MM.1S (cell line): Measurements from ENCODE around the gene DLX5.

Experiments
- EZH2 ChIP-seq: fragments of 300-600 bp; sonication (generic); optimal IDR thresholded peaks from 2 replicates; pipeline ENCODE3; 2017; ENCODE audit warnings: low read depth, mild to moderate bottlenecking, antibody characterized with exemption, low read length, mixed read lengths
- EZH2phosphoT487 ChIP-seq: fragments of 300-600 bp; sonication (generic); IDR thresholded peaks from 2 replicates; pipeline ENCODE4 v1.6.1; 2018; ENCODE audit warnings: antibody characterized with exemption, low read length
- TF ChIP-seq, protein P1 (sequence below): fragments of 300-600 bp; sonication (generic); IDR thresholded peaks from 2 replicates; pipeline ENCODE4 v1.5.1; 2016; ENCODE audit warnings: antibody characterized with exemption, low read length, mixed read lengths

DNA sequence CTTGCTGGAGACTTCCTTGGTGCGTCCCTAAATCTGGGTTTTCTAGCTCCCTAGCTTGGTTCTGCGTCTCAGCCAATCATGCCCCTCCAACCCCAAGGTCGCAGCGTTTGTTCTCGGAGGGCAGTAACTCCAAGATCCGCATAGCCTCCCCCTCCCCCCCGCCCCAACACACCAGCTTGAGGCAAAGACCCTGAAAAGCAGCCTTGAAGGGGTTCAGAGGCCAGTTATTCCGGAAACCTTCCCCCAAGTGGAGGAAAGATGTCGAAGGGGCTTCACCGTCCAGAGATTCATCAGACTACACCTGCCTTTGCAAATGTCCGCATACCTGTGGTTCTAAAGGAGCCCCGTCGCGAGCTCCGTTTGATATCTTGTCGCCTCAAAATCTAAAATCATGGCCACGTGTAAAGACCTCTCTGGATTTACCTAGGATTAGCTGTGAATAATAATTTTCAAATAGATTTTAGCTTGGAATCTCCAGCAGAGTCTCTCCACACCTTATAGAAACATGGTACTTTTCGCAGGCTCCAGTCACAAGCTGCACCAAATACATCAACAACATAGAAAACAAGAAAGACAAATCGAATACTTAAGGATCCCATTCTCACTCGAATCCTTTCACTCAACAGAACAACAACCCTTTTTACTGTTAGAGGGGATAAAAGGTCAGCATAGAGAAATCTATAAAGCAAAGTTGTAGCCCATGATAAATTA lies 11.3 kb downstream of the DLX5 start:
- TF ChIP-seq EZH2 (no peak), EZH2phosphoT487 (no peak)
- TF ChIP-seq, protein P1, sequence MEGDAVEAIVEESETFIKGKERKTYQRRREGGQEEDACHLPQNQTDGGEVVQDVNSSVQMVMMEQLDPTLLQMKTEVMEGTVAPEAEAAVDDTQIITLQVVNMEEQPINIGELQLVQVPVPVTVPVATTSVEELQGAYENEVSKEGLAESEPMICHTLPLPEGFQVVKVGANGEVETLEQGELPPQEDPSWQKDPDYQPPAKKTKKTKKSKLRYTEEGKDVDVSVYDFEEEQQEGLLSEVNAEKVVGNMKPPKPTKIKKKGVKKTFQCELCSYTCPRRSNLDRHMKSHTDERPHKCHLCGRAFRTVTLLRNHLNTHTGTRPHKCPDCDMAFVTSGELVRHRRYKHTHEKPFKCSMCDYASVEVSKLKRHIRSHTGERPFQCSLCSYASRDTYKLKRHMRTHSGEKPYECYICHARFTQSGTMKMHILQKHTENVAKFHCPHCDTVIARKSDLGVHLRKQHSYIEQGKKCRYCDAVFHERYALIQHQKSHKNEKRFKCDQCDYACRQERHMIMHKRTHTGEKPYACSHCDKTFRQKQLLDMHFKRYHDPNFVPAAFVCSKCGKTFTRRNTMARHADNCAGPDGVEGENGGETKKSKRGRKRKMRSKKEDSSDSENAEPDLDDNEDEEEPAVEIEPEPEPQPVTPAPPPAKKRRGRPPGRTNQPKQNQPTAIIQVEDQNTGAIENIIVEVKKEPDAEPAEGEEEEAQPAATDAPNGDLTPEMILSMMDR: no peak
